Measurements from ENCODE around the gene WNT5B.

The WNT5B gene

GRCh38 chr12:1628666-1629337 lies at the start of gene WNT5B:
WNT5B (plus strand) TSS chr12:1629231; CDS start chr12:1631355, 2,124 bp downstream.
- no peak for DNase-seq (ENCODE audit: low spot score)

DNA sequence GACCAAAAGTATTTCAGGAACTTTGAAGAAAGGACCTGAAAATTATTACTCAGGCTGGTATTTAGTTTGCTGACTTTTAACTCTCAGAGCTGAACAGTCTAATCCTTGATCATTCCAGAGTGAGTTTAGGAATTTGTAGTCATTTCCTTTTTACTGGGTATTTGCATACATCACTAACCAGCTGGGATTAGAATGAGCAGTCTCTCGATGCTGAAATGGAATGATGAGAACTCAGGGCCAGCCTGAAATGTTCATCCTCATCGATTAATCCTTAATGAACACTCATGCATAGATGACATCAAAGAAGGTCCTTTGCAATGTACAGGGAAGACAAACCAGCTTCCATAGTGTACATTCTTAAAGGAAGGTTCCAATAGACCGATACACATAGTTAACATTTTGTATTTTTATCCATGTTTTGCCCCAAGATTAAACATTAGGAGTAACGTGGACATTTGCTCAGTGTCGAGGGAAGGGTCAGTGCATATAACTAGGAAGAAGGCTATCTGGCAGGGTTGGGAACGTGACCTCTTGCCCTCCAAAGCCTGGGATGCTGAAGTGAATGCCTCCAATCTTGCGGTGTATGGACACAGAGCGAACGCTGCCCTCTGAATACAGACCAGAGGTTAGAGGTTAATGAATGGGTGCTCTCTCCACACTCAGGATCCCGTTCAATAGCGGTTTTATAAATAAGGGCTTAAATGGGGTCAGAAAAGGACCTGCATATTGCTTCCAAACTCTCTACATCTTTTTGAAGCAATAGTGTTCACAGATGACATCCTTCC lies 49.2 kb upstream of the WNT5B start:
- peak; percentile 59 for DNase-seq (ENCODE audit: low spot score)

DNA sequence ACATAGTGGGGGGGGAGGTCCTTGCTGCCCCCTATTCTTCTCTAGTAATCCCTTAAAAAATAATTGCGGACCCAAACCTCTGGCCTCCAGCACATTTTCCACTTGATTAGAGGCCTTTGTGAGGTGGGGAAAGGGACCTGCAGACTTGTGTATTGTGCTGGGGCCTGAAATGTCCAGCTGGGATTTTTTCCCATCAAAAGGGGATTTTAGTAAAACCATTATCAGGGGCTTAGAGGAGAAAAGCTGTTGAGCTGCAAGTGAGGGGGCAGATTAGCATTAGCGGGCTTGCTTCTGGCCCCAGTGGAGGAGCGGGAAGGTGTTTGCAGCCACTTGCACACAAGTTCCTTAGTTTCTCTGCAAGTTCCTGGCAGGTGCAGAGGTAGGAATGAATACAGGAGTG lies 48.5 kb upstream of the WNT5B start:
- DNase-seq (ENCODE audit: low spot score), result no peak

GRCh38 chr12:1581973-1582708 lies 46.9 kb upstream of the WNT5B start:
- peak; percentile 27 for DNase-seq (ENCODE audit: low spot score)

DNA sequence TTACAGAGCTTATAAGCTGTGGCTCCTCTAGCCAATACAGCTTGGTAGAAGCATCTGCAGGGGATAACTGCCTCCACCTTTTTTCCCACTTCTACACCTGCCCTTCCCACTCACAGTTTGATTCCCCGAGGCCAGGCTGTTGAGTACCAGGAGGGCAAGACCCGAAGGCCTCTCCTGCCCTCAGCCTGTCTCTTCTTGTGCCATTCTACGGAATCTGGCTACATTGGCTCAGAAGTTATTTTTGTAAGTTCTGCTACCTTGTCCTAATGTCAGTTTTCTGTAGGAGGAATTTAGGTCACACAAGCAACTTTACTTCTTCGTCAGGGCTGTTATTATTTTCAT lies 46.4 kb upstream of the WNT5B start:
- DNase-seq (ENCODE audit: low spot score), result no peak

DNA sequence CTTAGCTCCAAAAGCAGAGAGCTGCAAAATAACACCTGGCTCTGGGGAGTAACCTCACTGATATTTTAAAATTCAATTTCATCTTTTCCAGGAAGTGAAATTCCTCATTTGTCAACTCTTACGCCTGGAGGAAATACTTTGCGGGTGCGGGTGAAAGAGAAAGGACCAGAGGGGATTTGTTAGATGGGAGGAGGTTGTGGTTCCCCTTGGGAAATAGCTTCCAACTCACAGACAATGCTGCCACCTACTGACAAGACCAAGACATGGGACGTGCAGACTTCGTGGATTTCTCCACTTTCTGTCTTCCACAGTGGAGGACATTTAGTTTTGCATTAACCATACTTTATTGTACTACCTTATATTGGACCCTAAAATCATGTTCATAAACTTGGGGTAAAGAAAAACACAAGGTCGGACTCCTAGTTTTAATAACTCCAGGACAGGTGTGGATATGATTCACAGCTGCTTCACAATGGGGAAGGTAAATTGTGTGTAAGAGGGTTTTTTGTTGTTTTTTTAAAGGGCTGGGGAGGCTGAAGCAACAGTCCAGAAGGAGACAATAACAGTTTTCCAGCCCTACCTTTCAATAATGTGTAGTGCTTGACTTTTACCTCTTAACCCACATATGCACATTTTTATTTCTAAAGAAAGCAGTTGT lies 45.5 kb upstream of the WNT5B start:
- DNase-seq (ENCODE audit: low spot score), result peak; percentile 88

GRCh38 chr12:1584326-1584725 lies 44.7 kb upstream of the WNT5B start:
- no peak for DNase-seq (ENCODE audit: low spot score)

DNA sequence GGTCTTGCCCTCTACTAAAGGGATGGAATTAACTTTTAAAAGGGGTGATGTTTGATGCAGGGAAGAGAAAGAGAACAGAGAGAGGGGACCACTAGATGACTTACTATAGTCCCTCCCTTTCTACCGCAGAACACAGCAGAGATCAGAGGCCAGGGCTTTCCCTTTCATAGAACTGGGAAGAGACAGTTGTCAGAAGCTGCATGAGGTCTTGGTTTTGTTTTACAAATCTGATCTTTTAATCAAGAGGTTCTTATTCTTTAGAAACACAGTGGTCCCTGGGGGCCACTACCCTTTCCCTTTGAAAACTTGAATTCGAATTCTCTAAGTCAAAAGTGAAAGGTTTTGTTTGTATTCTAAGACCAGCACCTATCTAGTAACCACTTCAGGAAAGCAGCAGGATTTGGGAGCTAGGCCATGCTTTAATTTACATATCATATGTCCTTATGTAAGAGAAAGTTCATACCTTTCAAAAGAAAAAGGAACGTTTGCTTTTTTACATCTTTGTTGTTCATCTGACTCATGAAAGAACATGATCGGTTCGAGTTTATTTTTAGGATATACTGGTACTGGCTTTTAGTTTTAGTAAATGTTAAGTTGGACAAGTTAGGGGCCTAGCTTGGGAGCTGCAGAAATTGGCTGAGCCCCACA lies 41.0 kb upstream of the WNT5B start:
- no peak for DNase-seq (ENCODE audit: low spot score)

- DNase-seq (ENCODE audit: low spot score), result no peak
Observed at GRCh38 chr12:1588575-1588947, 40.5 kb upstream of the WNT5B start.

GRCh38 chr12:1590221-1590979 lies 38.6 kb upstream of the WNT5B start:
- peak; percentile 67 for DNase-seq (ENCODE audit: low spot score)

- no peak for DNase-seq (ENCODE audit: low spot score)
Observed at GRCh38 chr12:1591034-1591433, 38.0 kb upstream of the WNT5B start.

- no peak for DNase-seq (ENCODE audit: low spot score)
Observed at GRCh38 chr12:1591543-1591942, 37.5 kb upstream of the WNT5B start.

DNA sequence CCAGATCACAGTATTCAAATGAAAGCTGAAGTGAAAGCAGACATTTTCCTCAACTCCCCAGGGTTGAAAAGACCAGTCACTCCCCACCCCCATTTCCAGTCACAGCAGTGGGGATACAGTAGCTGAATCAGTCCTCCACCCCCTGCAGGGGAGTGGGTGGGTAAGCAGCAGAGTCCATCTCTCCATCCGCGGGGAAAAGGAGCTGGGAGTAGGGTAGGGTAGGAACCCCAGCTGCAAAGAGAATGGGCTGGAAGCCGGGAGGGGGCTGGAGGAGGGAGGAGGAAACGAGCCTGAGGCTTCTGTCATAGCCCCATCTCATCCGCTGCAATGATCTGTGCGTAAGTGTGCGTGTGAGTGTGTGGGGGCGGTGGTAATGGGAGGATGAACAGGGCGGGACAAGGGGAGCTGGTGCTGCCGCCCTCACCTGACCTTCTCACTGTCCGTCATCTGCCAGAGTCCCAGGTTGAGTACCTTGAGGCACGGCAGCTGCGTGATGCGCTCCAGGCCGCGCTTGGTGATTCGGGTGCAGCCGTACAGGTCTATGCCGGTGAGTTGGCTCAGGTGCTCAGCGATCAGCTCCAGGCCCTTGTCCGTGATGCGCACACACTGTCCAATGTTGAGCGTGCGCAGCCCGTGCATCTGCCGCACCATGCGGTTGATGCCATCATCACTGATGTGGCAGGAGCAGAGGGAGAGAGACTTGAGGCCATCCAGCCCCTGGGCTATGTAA lies 36.4 kb upstream of the WNT5B start:
- DNase-seq (ENCODE audit: low spot score), result peak; percentile 55

DNA sequence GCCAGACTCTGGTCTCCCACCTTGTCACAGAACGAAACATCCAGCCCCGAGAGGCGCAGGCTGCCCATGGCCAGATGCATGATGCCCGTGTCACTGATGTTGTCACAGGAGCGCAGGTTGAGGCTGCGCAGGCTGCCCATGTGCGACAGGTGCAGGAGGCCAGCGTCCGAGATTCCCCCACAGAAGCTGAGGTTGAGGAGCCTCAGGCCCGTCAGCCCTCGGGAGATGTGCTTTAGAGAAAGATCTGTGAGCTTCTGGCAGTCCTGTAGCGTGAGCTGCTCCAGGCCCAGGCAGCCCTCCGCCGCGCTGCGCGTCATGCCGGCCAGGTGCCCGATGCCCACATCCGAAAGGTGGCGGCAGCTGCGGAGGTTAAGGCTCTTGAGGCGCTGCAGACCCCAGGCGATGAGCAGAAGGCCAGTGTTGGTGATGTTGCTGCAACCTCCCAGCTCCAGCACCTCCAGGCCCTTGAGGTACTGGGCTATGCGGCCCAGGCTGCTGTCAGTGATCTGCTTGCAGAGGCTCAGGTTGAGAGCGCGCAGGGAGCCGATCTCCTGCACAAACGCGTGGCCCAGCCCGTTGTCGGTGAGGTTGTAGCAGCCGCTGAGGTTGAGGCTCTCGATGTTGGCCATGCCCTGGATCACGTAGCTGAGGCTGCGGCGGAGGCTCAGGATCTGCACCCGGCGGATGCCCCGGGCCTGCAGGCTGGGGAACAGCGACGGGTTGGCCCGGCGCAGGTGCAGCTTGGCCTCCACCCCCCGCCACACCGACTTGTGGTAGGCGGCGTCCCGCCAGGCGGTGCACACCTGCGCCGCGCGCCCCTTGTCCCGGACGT lies 35.6 kb upstream of the WNT5B start:
- DNase-seq (ENCODE audit: low spot score), result peak; percentile 27

GRCh38 chr12:1594006-1594260 lies 35.1 kb upstream of the WNT5B start:
- no peak for DNase-seq (ENCODE audit: low spot score)

DNA sequence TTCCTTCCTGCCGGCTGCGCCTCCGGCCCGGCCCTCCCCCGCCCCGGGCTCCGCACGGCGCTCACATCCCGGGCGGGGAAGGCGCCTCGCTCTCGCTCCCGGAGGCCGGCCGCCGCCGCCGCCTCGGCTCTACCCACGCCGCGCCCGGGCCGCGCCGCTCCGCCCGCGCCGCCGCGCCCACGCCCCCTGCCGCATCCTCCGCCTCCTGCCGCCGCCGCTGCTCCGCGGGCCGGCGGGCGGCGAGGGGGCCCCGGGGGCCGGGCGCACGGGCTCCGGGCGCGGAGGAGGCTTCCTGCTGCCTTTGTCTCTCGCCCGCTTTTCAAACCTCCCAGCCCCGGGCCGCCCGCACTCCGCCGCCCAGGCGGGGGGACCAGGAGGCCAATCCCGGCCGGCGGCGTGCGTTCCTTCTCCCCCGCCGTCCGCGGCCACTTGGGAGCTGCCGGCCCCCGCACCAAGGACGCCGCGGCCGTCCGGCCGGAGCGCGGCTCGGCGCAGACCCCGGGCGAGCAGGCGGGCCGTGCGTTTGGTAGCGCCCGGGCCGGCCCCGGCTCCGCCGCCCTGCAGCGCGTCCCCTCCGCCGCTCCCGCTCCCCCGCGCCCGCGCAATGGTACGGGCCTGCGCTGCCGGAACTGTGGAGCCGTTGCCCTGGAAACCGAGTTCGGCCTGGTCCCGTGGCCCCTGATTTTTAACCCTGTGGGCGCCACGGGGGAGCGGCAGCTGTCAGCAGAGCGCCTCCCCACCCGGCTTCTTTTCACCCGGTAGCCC lies 34.6 kb upstream of the WNT5B start, which contains the start of gene FBXL14:
TSS of gene FBXL14 (minus strand) at position 321 of the 765 bp plus-strand sequence. CDS start 515 bp downstream, outside the sequence.
- peak; percentile 91 for DNase-seq (ENCODE audit: low spot score)

GRCh38 chr12:1595026-1595561 lies 33.9 kb upstream of the WNT5B start:
- DNase-seq (ENCODE audit: low spot score), result peak; percentile 26

DNA sequence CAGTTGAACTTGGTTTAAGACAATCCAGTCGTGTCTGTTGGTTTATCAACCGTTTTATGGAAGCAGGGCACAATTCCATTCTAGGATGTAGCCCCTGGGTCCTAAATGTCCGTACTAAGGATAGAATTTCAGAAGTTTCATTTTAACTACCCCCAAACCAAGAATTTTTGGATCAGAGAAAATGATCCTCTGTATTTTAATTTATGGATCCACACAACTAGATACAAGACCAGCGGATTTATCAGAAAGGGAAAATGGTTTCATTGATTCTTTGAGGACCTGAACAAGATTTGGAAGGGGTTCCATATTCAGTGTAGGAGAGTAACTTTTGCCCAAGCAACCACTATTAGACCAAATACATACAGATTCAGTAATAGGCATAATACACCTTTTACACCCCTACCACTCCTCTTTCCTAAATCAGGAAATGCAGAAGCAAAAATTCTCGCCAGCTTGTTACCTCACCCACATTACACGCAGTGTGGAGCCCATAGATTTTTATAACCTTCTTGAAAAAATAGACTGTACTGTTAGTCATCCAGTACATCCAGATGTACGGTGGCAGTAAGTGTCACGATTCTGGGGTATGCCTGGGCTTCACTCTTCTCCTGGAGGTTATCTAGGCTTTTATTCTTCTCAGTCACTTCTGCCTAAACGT lies 33.2 kb upstream of the WNT5B start:
- DNase-seq (ENCODE audit: low spot score), result peak; percentile 33

Data from GM03348 (cell line).